C4-2B (cell line): ENCODE measurements around the gene PTGES3L.
"Not testable (repeated sequence)": the region's sequence is repeated elsewhere in the genome, so short reads cannot be mapped to it uniquely, and the experiment has no call there.

Experiments used
- ZFX ChIP-seq: fragments of 450-650 bp; IDR thresholded peaks from 2 replicates; pipeline ENCODE4 v1.6.1; 2017
- TF ChIP-seq, protein P1 (sequence below): fragments of 450-650 bp; conservative IDR thresholded peaks from 2 replicates; pipeline ENCODE4 v1.5.1; 2017; ENCODE audit warnings: mild to moderate bottlenecking

DNA sequence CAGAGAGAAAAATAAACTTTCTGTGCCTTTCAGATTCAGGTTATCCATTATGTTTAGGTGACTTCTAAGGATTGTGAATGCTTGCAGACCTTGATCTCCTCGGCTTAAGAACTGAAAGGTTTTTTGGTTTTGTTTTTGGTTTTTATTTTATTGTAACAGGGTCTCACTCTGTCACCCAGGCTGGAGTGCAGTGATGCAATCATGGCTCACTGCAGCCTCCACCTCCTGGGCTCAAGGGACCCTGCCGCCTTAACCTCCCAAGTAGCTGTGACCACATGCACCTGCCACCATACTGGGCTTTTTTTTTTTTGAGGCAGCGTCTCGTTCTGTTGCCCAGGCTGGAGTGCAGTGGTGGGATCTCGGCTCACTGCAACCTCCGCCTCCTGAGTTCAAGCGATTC is 56.4 kb downstream of the PTGES3L start:
- TF ChIP-seq, protein P1, sequence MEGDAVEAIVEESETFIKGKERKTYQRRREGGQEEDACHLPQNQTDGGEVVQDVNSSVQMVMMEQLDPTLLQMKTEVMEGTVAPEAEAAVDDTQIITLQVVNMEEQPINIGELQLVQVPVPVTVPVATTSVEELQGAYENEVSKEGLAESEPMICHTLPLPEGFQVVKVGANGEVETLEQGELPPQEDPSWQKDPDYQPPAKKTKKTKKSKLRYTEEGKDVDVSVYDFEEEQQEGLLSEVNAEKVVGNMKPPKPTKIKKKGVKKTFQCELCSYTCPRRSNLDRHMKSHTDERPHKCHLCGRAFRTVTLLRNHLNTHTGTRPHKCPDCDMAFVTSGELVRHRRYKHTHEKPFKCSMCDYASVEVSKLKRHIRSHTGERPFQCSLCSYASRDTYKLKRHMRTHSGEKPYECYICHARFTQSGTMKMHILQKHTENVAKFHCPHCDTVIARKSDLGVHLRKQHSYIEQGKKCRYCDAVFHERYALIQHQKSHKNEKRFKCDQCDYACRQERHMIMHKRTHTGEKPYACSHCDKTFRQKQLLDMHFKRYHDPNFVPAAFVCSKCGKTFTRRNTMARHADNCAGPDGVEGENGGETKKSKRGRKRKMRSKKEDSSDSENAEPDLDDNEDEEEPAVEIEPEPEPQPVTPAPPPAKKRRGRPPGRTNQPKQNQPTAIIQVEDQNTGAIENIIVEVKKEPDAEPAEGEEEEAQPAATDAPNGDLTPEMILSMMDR: not testable (repeated sequence)
- TF ChIP-seq ZFX: not testable (repeated sequence)
